GM21528 (cell line): ENCODE measurements around the gene ZCCHC2.

Source experiments
- ATAC-seq: cut with Tn5 transposase; IDR thresholded peaks from one replicate; pipeline ENCODE4 v1.9.1; 2021; ENCODE audit warnings: mild to moderate bottlenecking, moderate library complexity; ENCODE audit not compliant: unreplicated experiment, low FRiP score

Gene ZCCHC2

GRCh38 chr18:62537042-62537894, 14.4 kb downstream of the ZCCHC2 start:
- ATAC-seq: no peak

GRCh38 chr18:62537946-62538345, 15.1 kb downstream of the ZCCHC2 start:
- no peak for ATAC-seq

DNA sequence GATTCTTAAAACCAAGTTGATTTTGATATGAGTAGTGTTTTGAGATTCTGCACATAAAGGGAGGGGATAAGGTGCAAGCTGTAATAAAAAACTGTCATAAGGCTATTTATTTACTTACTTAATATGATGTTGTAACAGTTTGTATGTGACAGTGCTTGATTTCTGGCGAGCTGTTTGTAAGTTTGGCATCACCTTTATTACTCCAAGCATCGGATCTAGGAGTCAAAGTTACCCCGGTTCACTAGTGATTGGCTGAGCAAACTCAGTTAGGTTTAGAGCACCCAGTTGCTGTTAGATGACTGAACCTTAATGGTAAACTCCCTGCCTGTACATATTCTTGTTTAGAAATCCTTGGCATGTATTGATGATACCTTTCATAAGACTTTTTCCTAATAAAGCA, 16.1 kb downstream of the ZCCHC2 start:
- no peak for ATAC-seq

DNA sequence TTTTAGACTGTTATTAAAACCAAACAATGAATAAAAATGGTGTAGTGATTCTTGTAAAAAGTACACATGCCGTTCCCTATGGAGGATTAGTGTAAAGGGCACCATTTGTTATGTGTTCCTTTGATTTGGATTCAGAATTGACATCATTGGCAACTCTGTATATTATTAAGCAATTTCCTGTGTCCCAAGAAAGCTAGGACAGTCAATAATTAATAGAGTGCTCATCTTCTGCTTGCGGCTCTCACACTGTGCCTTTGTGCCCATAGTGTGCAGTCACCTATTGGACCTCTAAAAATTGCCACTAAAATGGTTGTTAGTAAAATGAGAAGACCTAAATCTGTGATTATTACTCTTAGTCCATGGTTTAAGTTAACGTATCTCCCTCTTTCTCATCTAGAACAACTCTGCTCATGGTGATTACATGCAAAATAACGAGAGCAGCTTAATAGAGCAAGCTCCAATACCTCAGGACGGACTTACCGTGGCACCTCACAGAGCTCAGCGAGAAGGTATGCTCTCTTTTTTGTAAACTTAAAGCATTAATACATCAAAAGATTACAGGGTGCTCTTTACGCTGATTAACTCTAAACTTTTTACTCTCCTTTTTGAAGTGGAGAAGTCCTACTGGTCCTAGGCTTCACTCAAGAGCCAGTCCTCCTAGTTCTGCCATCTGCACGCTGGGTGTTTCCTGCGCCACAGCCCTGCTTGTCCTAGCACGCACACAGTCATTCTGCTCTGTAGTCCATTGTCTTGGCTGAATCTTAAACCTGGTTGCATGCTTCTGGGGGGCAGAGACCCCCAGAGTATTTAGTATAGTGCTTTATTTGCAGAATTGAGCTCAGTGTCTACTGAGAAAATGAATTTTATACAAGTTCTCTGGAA, 16.7 kb downstream of the ZCCHC2 start:
- ATAC-seq: no peak

DNA sequence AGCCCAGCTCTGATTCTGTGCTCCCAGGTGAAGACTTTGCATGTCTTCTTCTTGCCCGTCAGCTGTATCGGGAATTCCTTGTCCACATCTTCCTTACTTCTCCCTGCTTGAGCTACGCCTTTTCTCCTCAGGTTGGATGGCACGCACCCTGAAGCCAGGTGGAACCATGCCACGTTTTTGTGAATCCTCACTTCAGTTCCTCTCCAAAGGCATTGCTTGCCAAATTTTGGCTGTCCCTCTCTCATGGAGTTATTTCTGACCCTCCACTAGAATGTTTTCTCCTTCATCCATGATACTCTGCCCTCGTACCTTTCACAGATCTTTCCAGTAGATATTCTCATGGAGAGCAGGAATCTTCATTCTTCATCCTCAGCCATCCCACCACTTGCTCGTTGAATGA, 20.2 kb downstream of the ZCCHC2 start:
- ATAC-seq: no peak

DNA sequence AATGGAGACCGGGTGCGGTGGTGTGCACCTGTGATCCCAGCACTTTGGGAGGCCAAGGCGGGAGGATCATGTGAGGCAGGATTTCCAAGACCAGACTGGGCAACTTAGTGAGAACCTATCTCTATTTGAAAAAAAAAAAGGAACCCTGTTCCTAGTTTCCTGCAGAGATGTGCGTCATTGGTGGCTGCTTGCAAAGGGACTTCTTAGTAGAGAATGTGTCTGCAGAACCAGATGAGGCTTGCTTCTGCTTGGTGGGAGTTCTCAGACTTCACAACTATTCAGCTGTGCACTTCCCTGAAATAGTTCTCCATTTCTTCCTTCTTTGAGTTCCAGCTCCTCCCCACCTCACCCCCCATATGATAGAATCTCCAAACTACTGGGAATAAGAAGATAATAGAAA, 22.3 kb downstream of the ZCCHC2 start:
- ATAC-seq: no peak

DNA sequence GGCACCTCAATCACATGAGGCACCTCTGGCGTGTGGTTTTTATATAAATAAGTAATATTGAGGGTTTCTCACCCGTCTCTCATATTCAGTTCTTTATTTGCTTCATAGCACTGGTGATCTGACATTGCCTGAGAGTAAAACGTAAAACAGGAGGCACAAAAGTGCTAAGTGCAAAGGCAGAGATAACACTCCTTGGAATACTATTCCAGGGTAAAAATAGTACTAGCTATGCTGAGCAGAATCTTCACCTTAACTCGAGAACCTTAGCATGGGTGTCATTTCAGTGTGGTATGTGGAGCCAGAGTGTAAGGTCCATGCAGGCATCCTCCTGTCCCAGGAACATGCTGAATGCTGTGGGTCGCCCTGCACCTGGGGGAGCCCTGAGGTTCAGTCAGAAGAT, 26.9 kb downstream of the ZCCHC2 start:
- no peak for ATAC-seq

DNA sequence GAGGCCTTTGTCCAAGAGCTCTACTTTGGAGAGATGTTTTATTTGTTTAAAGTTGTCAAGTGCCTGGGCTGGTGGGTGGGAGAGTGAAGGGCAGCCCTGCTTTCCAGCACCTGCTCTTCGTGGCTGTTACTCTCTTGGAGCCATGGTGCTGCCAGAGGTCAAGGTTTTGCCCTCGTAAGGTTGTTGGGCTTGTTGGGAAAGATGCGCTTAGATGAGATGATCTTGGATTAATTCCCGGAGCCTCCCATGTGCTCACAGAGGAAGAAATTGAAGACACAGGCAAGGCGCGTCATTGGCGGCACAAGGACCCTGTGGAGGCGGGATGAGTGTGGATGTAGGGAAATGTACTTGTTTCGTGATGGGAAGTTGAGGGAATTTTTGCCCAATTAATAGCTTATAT, 27.9 kb downstream of the ZCCHC2 start:
- no peak for ATAC-seq

DNA sequence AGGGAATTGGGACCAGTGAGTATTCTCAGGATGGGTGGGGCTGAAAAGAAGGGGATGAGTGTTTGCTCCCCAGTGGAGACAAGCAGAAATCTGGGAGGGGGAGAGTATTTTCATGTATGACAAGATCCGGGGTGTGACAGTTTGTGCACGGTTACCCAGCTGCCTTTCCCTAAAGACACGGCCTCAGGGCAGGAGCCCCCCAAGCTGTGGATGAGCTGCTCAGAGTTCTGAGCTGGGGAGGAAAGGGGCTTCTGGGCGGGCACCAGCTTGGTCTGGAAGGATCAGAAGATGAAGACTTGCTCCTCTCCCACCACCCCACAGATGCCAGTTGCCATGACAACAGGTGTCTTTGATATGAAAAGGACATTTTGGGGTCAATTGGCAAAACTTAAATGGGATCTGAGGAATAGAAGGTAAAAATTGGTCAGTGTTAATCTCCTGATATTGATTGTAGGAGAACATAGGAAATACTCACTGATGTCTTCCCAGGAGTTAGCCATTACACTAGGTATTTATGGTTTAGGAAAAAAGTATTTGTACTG, 29.2 kb downstream of the ZCCHC2 start:
- no peak for ATAC-seq

GRCh38 chr18:62554061-62554815, 31.4 kb downstream of the ZCCHC2 start:
- no peak for ATAC-seq

- ATAC-seq: no peak
Observed at GRCh38 chr18:62555135-62555534, 32.3 kb downstream of the ZCCHC2 start.

GRCh38 chr18:62556397-62556796, 33.6 kb downstream of the ZCCHC2 start:
- no peak for ATAC-seq

DNA sequence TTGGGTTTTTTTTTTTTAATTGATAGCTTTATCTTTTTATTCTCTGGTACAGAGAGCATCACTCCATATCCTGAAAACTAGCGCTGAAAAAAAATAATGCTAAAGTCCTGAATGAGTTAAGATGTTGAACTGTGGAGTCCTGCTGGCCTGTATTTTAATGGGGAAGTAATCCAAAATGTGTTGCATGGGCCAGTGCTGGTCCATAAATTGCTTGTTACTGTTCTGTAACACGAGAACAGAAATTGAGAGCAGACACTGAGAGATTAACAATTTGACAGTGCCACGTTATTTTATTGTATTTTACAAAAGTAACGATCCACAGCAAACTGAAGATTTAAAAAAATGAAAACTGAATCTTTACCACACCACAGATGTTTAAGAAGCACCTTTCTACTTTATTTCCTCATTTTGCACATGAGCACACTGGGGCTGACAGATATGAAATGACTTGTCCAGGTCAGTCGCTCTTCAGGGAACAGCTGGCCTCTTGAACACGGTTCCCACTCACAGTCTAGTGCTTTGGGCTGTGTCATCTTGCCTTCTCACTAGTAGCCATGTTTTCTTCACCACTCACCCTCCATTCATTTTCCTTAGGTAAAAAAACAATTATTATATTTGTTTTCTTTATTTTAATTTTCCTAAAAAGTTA, 35.3 kb downstream of the ZCCHC2 start:
- ATAC-seq: peak; percentile 57

DNA sequence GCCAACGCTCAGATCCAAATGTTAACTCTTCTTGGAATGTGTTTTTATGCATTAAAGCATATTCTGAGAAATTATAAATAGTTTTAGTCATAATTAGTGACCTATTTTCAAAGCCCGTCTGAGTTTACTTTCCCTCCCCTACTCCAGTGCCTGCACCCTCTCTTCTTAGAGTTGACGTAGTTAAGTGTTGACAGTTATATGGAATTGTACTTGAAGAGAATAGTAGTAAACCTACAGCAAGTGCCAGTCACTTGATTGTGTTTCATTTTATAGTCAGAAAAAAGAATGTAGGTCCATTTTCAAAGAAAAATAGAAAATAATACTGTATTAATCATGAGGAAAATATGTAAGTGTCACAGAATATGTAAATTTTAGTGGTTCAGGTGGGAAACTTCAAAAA, 41.2 kb downstream of the ZCCHC2 start:
- no peak for ATAC-seq

DNA sequence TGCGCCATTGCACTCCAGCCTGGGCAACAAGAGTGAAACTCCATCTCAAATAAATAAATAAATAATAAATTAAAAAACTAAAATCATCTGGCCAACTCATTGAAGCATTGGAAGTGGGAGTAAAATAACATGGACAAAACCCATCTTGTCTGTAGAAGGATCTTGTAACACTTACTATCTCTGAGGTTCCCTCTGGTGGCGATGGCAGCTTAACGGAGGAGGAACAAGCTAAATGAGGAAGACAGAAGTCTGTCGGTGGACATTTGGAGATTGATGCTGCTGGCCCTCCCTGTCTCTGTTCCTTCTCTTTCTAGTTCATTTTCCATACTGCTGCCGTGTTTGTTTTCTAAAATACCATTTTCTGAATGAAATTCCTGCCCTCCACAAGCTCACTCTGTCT, 43.4 kb downstream of the ZCCHC2 start:
- no peak for ATAC-seq

- no peak for ATAC-seq
Observed at GRCh38 chr18:62566818-62567217, 44.0 kb downstream of the ZCCHC2 start.

DNA sequence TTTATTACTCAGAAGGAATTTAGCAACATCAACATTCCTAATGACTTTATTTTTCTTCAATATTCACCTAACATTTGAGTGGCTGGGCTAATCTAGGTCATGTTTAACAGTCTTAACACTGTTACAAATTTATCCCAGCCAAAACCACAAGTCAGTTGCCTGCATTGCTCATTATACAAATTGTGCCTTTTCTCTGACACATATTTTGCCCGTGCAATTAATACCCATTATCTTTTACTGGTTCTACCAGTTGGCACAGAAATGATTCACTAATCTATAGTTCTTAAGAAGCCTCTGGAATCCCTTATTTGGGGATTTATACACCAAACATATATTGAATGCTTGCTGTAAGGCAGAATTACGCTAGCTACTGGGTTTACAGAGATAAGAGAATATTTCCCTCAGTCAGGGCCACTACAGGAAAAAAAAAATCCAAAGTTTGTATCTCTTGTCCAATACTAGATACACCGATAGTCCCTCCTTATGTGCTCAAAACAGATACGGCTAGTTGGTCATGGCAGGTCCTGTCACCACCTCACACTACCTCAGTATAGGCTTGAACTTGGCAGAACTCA, 46.3 kb downstream of the ZCCHC2 start:
- ATAC-seq: no peak

- no peak for ATAC-seq
Observed at GRCh38 chr18:62571037-62571436, 48.2 kb downstream of the ZCCHC2 start.

DNA sequence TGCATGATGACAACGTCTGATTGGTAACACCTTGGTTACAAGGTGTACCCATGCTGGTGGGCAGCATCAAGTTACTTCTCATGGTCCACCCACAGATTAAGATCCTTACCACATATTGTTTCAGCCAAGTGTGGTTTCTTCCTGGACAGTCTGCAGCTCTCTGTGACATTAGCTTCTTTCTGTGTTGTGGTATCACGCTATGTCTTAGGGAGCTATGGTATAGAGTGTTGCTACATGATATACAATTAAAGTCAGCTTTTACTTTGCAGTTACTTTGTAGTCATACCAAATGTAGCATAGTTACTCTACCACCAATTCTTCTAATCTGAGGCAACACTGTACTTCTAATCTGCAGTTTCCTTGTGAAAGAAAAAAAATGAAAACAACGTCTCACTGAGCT, 48.8 kb downstream of the ZCCHC2 start:
- ATAC-seq: no peak

DNA sequence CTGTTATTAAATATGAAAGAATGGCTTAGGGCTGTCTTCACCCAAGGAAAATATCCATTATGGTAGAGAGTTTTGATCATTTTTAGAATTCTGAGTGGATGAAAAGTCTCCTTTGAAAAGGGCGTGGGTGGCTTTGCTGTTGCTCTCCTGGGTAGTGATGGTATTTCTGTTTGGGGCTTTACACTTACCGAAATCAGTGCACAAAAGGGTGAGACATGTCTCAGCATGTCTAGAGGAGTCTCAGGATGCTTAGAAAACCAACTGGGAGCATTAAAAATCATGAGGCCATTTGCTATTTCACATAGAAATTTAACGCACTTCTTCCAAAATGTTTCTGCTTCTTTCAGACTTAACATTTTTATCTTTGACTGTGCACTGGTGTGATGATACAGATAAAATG, 49.6 kb downstream of the ZCCHC2 start:
- ATAC-seq: no peak
